HepG2 (cell line): Measurements from ENCODE around the gene CLCNKA.

Experiments used
- FOSL1 ChIP-seq: sonication (generic); formaldehyde crosslinking; IDR thresholded peaks from 2 replicates; pipeline ENCODE4 v1.9.0; 2021; ENCODE audit warnings: missing genetic modification reagents, borderline replicate concordance
- GLI4 ChIP-seq: sonication (generic); formaldehyde crosslinking; IDR thresholded peaks from 2 replicates; pipeline ENCODE4 v1.5.1; 2020; ENCODE audit warnings: missing genetic modification reagents, mild to moderate bottlenecking, moderate library complexity, borderline replicate concordance
- SOX5 ChIP-seq: IDR thresholded peaks from 2 replicates; pipeline ENCODE4 v1.6.1; 2016; ENCODE audit warnings: borderline replicate concordance
- YEATS4 ChIP-seq: sonication (generic); formaldehyde crosslinking; IDR thresholded peaks from 2 replicates; pipeline ENCODE4 v1.4.0; 2020; ENCODE audit warnings: missing genetic modification reagents, borderline replicate concordance
- ZNF24 ChIP-seq: fragments of 450-650 bp; IDR thresholded peaks from 2 replicates; pipeline ENCODE4 v1.6.1; 2017; ENCODE audit warnings: antibody characterized with exemption, mild to moderate bottlenecking
- ZNF703 ChIP-seq: sonication (generic); formaldehyde crosslinking; IDR thresholded peaks from 2 replicates; pipeline ENCODE4 v1.5.1; 2020; ENCODE audit warnings: missing genetic modification reagents, mild to moderate bottlenecking, moderate library complexity, borderline replicate concordance
- TF ChIP-seq, protein P1 (sequence below): sonication (generic); formaldehyde crosslinking; IDR thresholded peaks from 2 replicates; pipeline ENCODE4 v1.4.0; 2020; ENCODE audit warnings: missing genetic modification reagents, borderline replicate concordance
- TF ChIP-seq, protein P2 (sequence below): IDR thresholded peaks from 2 replicates; pipeline ENCODE4 v1.6.1; 2016

DNA sequence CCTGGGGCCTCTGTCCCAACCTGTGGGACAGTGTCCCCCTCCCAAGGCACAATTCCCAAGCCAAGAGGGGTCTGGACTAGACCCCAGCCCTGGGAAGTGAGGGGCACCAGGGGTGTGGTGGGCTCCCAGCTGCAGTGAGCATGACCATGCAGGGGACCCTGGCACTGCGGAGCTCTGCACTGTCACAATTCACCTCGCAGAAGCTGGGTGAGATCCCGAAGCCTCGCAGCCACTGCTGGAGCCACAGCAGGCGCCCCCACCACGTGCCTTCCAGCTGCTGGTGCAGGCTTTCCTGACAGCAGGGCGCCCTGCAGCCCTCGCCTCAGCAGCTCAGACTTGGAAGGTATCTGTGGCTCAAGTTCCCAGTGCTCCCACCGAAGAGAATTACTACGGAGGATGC lies 27.8 kb upstream of the CLCNKA start:
- TF ChIP-seq, protein P1, sequence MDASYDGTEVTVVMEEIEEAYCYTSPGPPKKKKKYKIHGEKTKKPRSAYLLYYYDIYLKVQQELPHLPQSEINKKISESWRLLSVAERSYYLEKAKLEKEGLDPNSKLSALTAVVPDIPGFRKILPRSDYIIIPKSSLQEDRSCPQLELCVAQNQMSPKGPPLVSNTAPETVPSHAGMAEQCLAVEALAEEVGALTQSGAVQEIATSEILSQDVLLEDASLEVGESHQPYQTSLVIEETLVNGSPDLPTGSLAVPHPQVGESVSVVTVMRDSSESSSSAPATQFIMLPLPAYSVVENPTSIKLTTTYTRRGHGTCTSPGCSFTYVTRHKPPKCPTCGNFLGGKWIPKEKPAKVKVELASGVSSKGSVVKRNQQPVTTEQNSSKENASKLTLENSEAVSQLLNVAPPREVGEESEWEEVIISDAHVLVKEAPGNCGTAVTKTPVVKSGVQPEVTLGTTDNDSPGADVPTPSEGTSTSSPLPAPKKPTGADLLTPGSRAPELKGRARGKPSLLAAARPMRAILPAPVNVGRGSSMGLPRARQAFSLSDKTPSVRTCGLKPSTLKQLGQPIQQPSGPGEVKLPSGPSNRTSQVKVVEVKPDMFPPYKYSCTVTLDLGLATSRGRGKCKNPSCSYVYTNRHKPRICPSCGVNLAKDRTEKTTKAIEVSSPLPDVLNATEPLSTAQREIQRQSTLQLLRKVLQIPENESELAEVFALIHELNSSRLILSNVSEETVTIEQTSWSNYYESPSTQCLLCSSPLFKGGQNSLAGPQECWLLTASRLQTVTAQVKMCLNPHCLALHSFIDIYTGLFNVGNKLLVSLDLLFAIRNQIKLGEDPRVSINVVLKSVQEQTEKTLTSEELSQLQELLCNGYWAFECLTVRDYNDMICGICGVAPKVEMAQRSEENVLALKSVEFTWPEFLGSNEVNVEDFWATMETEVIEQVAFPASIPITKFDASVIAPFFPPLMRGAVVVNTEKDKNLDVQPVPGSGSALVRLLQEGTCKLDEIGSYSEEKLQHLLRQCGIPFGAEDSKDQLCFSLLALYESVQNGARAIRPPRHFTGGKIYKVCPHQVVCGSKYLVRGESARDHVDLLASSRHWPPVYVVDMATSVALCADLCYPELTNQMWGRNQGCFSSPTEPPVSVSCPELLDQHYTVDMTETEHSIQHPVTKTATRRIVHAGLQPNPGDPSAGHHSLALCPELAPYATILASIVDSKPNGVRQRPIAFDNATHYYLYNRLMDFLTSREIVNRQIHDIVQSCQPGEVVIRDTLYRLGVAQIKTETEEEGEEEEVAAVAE (CRISPR knock-in tag) = no peak
- TF ChIP-seq GLI4 (CRISPR knock-in tag) (no peak), ZNF24 (no peak), FOSL1 (no peak), SOX5 (CRISPR knock-in tag) (no peak), ZNF703 (CRISPR knock-in tag) (no peak), YEATS4 (CRISPR knock-in tag) (no peak)
- TF ChIP-seq, protein P2, sequence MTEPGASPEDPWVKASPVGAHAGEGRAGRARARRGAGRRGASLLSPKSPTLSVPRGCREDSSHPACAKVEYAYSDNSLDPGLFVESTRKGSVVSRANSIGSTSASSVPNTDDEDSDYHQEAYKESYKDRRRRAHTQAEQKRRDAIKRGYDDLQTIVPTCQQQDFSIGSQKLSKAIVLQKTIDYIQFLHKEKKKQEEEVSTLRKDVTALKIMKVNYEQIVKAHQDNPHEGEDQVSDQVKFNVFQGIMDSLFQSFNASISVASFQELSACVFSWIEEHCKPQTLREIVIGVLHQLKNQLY (CRISPR knock-in tag) = no peak
